ENCODE measurements around the gene CNGB1.

GRCh38 chr16:57911743-57912142 is 59.2 kb downstream of the CNGB1 start:
- no peak for TF ChIP-seq EZH2 (IDR thresholded peaks at IDR 0.05; ENCODE audit: low read length, missing control alignments)
- TF ChIP-seq, protein P1, sequence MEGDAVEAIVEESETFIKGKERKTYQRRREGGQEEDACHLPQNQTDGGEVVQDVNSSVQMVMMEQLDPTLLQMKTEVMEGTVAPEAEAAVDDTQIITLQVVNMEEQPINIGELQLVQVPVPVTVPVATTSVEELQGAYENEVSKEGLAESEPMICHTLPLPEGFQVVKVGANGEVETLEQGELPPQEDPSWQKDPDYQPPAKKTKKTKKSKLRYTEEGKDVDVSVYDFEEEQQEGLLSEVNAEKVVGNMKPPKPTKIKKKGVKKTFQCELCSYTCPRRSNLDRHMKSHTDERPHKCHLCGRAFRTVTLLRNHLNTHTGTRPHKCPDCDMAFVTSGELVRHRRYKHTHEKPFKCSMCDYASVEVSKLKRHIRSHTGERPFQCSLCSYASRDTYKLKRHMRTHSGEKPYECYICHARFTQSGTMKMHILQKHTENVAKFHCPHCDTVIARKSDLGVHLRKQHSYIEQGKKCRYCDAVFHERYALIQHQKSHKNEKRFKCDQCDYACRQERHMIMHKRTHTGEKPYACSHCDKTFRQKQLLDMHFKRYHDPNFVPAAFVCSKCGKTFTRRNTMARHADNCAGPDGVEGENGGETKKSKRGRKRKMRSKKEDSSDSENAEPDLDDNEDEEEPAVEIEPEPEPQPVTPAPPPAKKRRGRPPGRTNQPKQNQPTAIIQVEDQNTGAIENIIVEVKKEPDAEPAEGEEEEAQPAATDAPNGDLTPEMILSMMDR (conservative IDR thresholded peaks at IDR 0.05 in 1 of 2, IDR thresholded peaks at IDR 0.05 in 1 of 2; ENCODE audit: low read depth in 1 of 2, low read length in 2 of 2) = no peak

Data from fibroblast of lung (primary cell).